SK-N-SH (cell line): ENCODE results near the gene MRAP. TPM values are rescaled to one million over a fixed set of nuclear protein-coding genes. Genes with fewer than 3 reads are reported as not detected.

Experiments
- CTCF ChIA-PET: fragments of 300-600, 350-600 bp; formaldehyde crosslinking; extraction: SDS; loops from one replicate; lab custom pipeline; 2021; lab: Yijun Ruan, JAX
- POLR2A ChIA-PET: fragments of 350-600 bp; sonication (Branson Sonifier 250); formaldehyde crosslinking; extraction: SDS; loops from one replicate; lab custom pipeline; 2020; ENCODE audit warnings: antibody characterized with exemption, inconsistent platforms; lab: Yijun Ruan, JAX
- DNase-seq: peaks from one replicate; pipeline ENCODE4 v3.0.0; 2012
- H2AFZ ChIP-seq: fragments of 200-600 bp; sonication (generic); 2 replicates; pipeline ENCODE4 v1.8.1; 2016; ENCODE audit warnings: antibody characterized with exemption, mild to moderate bottlenecking, low read depth
- H3F3A ChIP-seq: fragments of 200-600 bp; sonication (generic); replicated peaks from 2 replicates; pipeline ENCODE3; 2016; ENCODE audit warnings: antibody characterized with exemption, mild to moderate bottlenecking; ENCODE audit not compliant: insufficient read depth
- H3K27ac ChIP-seq, 2 experiments: fragments of 200-500 bp in 1 of 2; fragments of 200-600 bp in 1 of 2; sonication (Bioruptor generic) in 1 of 2; sonication (generic), shearing (Covaris generic) in 1 of 2; 2 replicates each; pipeline versions ENCODE4 v1.5.1 to v1.6.1; 2014 to 2016; ENCODE audit warnings: low read depth in 2 of 2, inconsistent platforms in 1 of 2, low read length in 1 of 2, mild to moderate bottlenecking in 1 of 2, mixed read lengths in 1 of 2
- H3K27me3 ChIP-seq: fragments of 200-600 bp; sonication (generic), shearing (Covaris generic); 2 replicates; pipeline ENCODE4 v1.6.1; 2016; ENCODE audit warnings: mixed run types; ENCODE audit not compliant: insufficient read depth
- H3K36me3 ChIP-seq, 2 experiments: fragments of 200-500 bp in 1 of 2; fragments of 200-600 bp in 1 of 2; sonication (Bioruptor generic) in 1 of 2; sonication (generic) in 1 of 2; replicated peaks in 1 of 2; 2 replicates each; pipeline versions ENCODE3 to v1.5.1; 2014 to 2016; ENCODE audit warnings: low read length in 1 of 2, mild to moderate bottlenecking in 1 of 2; ENCODE audit not compliant: insufficient read depth in 2 of 2, control insufficient read depth in 1 of 2
- H3K4me1 ChIP-seq, 2 experiments: fragments of 200-500 bp in 1 of 2; fragments of 200-600 bp in 1 of 2; sonication (Bioruptor generic) in 1 of 2; sonication (generic), shearing (Covaris generic) in 1 of 2; 2 replicates each; pipeline versions ENCODE4 v1.5.1 to v1.6.1; 2014 to 2016; ENCODE audit warnings: low read depth in 1 of 2, low read length in 1 of 2, mixed run types in 1 of 2; ENCODE audit not compliant: insufficient read depth in 2 of 2, control insufficient read depth in 1 of 2
- H3K4me2 ChIP-seq: fragments of 200-600 bp; sonication (generic), shearing (Covaris generic); 2 replicates; pipeline ENCODE4 v1.6.1; 2017; ENCODE audit warnings: mixed run types
- H3K4me3 ChIP-seq, 2 experiments: fragments of 200-500 bp in 1 of 2; fragments of 200-600 bp in 1 of 2; sonication (Bioruptor generic) in 1 of 2; sonication (generic), shearing (Covaris generic) in 1 of 2; 2 replicates each; pipeline versions ENCODE4 v1.5.1 to v1.8.1; 2014 to 2016; ENCODE audit warnings: low read depth in 2 of 2, inconsistent platforms in 1 of 2, low read length in 1 of 2, mild to moderate bottlenecking in 1 of 2, mixed read lengths in 1 of 2, moderate library complexity in 1 of 2
- H3K79me2 ChIP-seq: fragments of 200-600 bp; sonication (generic); 2 replicates; pipeline ENCODE4 v1.8.1; 2017; ENCODE audit warnings: mild to moderate bottlenecking; ENCODE audit not compliant: insufficient read depth
- H3K9ac ChIP-seq: fragments of 200-600 bp; sonication (generic); 2 replicates; pipeline ENCODE4 v1.6.1; 2017; ENCODE audit warnings: mixed run types
- H3K9me2 ChIP-seq: fragments of 200-600 bp; sonication (generic); 2 replicates; pipeline ENCODE4 v1.6.1; 2017; ENCODE audit warnings: mixed run types
- H3K9me3 ChIP-seq: fragments of 200-600 bp; sonication (generic); 2 replicates; pipeline ENCODE4 v1.6.1; 2017; ENCODE audit warnings: mixed run types, mild to moderate bottlenecking, moderate library complexity
- H4K20me1 ChIP-seq: fragments of 200-600 bp; sonication (generic); 2 replicates; pipeline ENCODE4 v1.6.1; 2017; ENCODE audit warnings: mild to moderate bottlenecking, mixed run types; ENCODE audit not compliant: insufficient read depth
- CHD2 ChIP-seq: fragments of 150-350 bp; IDR thresholded peaks from 2 replicates; pipeline ENCODE4 v1.6.1; 2018; ENCODE audit warnings: low read length; ENCODE audit not compliant: partially characterized antibody
- JUND ChIP-seq: IDR thresholded peaks from 2 replicates; pipeline ENCODE4 v1.4.0; 2012
- POLR2AphosphoS5 ChIP-seq: IDR thresholded peaks from 2 replicates; pipeline ENCODE4 v1.6.1; 2012; ENCODE audit warnings: low read depth, low read length
- RAD21 ChIP-seq: IDR thresholded peaks from 2 replicates; pipeline ENCODE4 v1.6.1; 2012; ENCODE audit warnings: mild to moderate bottlenecking, low read length
- SIN3A ChIP-seq: IDR thresholded peaks from 2 replicates; pipeline ENCODE4 v1.6.1; 2012; ENCODE audit warnings: low read depth, mild to moderate bottlenecking, low read length, moderate library complexity, borderline replicate concordance
- SMC3 ChIP-seq: IDR thresholded peaks from 2 replicates; pipeline ENCODE4 v1.6.1; 2012; ENCODE audit warnings: low read depth, low read length, improper control_type of control experiment
- USF1 ChIP-seq: IDR thresholded peaks from 2 replicates; pipeline ENCODE4 v1.4.0; 2012; ENCODE audit warnings: low read depth, borderline replicate concordance
- USF2 ChIP-seq: fragments of 150-350 bp; IDR thresholded peaks from 2 replicates; pipeline ENCODE4 v1.6.1; 2017; ENCODE audit warnings: antibody characterized with exemption, low read length, low read depth, borderline replicate concordance
- WGBS: methylation state at CpG from one replicate; pipeline ENCODE4 v1.1.6; 2017; ENCODE audit warnings: low lambda C conversion rate; 5-methylcytosine and 5-hydroxymethylcytosine counted together
- polyA plus RNA-seq, 3 experiments: library from polyadenylated mRNA; depleted of rRNA; stranded (reverse); fragments of >200 nt; gene quantifications; 2 replicates each; pipeline ENCODE4 v1.2.3, GENCODE V29; 2012

The MRAP gene
- polyA plus RNA-seq, 1 of the 3 experiments (the other 2 are of a cell fraction): not detected

DNA sequence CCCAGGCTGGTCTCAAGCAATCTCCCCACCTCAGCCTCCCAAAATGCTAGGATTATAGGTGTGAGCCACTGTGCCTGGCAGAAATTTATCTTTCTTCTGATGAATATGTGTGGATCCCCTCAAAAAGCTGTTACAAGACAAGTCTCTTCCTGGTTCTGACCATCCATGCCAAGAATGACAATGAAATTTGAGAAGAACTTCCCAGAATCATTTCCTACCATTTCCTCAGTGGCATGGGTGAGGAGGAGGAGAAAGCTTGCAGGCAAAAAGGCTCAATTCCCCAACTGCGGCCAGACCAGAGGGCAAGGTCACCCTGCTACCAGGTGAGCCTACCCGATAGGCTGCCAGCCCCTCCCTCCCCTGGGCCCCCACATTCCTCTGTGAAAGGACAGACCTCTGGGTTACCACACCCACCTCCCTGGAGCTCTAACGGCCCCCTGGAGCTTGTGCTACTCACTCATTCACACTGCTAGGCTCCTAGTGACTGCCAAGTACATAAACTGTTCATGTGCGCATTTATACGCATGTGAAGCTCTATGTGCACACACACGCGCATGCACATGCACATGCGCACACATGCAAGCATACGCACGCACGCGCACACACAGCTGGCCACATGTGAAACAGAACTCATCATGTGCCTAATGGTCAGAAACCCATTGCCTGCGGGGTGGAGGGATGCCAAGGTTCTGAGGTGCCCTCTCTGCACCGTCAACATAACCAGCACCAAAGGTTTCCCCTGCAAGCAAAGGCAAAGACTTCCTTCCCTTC is 17.0 kb downstream of the MRAP start:
- Histone ChIP-seq H3K27ac (no peak overlapping the region), H3K4me3 (no peak overlapping the region), H3K9me3 (no peaks in the 10 kb centered on the region), H4K20me1 (0 out of 2 replicates have a peak, but pooled peaks cover 3% of the 10 kb centered on the region), H3K27me3 (no peaks in the 10 kb centered on the region), H3K4me1 (no peaks in the 10 kb centered on the region), H3K9me2 (no peaks in the 10 kb centered on the region), H3F3A (no peaks in the 10 kb centered on the region), H3K9ac (no peak overlapping the region), H3K36me3 (peaks cover 46 to 84% of the 10 kb centered on the region in 2 experiments), H3K4me2 (no peak overlapping the region), H2AFZ (no peak overlapping the region), H3K79me2 (peaks cover 31% of the 10 kb centered on the region; the same call in 1 of the 2 replicates)
- no peak for DNase-seq
- no peak for TF ChIP-seq POLR2AphosphoS5
- WGBS: 97% methylated on average over 13 of the region's 14 CpGs
- CTCF ChIA-PET: interaction anchor here (0.9 kb wide), 1 partner anchor 10 kb away, joined by 3 read pairs; no protein-coding TSS in a partner anchor
- POLR2A ChIA-PET: no interaction called here

- no peaks in the 10 kb centered on the region for H3K9me2 ChIP-seq
- TF ChIP-seq SMC3: no peak
- TF ChIP-seq JUND: no peak
- no peak for TF ChIP-seq CHD2
- no peak for TF ChIP-seq USF2
- peaks cover 31% of the 10 kb centered on the region; the same call in 1 of the 2 replicates for H3K79me2 ChIP-seq
- no peak overlapping the region for H3K27ac ChIP-seq
- peaks cover 52 to 89% of the 10 kb centered on the region in 2 experiments for H3K36me3 ChIP-seq
- 98% methylated on average over 14 of the region's 22 CpGs for WGBS
- no peaks in the 10 kb centered on the region for H3K4me1 ChIP-seq
- no peaks in the 10 kb centered on the region for H3K27me3 ChIP-seq
- H3F3A ChIP-seq: no peaks in the 10 kb centered on the region
- 0 out of 2 replicates have a peak, but pooled peaks cover under 1% of the 10 kb centered on the region for H4K20me1 ChIP-seq
- DNase-seq: no peak
- no peak overlapping the region for H3K4me3 ChIP-seq
- H2AFZ ChIP-seq: no peak overlapping the region
- H3K4me2 ChIP-seq: no peak overlapping the region
- no peak overlapping the region for H3K9ac ChIP-seq
- ChIA-PET POLR2A (no interaction called here), CTCF (interaction anchor here (0.9 kb wide), 1 partner anchor 9 kb away, joined by 3 read pairs; no protein-coding TSS in a partner anchor)
- no peaks in the 10 kb centered on the region for H3K9me3 ChIP-seq
These were observed 17.9 kb downstream of the MRAP start for GRCh38 chr21:32316361-32317215.

DNA sequence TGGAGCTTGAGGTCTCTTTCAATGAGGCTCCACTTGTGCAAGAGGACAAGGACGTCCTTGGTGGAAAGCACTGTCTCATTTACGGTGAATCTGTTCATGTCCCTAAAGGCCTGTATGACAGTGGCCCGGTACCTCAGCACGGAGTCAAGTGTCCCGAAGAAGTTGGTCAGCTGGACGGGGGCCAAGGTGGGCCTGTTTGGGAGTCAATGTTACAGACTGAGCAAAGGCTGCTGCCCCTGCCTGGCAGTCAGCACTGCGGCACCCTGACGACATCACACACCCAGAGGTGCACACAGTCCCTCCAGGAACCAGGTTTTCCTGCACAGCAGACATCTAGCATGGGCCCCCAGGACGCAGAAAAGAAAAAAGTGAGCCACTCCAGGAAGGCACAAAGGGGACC is 19.1 kb downstream of the MRAP start:
- Histone ChIP-seq H2AFZ (no peak overlapping the region), H3K27ac (no peak overlapping the region), H3K9me2 (no peaks in the 10 kb centered on the region), H3K4me1 (no peaks in the 10 kb centered on the region), H3K36me3 (peaks cover 56 to 90% of the 10 kb centered on the region in 2 experiments), H3K9me3 (no peaks in the 10 kb centered on the region), H3K79me2 (peaks cover 28% of the 10 kb centered on the region; the same call in 1 of the 2 replicates), H3K4me2 (no peak overlapping the region), H3K4me3 (no peak overlapping the region), H4K20me1 (no peaks in the 10 kb centered on the region), H3K27me3 (no peaks in the 10 kb centered on the region), H3K9ac (no peak overlapping the region), H3F3A (no peaks in the 10 kb centered on the region)
- WGBS: 100% methylated on average over 4 of the region's 9 CpGs
- ChIA-PET CTCF (no interaction called here), POLR2A (no interaction called here)
- TF ChIP-seq USF2 (no peak), SMC3 (no peak), USF1 (no peak), SIN3A (no peak), RAD21 (no peak)
- no peak for DNase-seq
